HUES48 (cell line): ENCODE data around the gene SPRYD7.
A peak's percentile ranks its signal among the peaks of the same experiment; 100 is the strongest.

Experiments
- H3K27ac ChIP-seq: one replicate; pipeline ENCODE4 v1.7.0; 2013; ENCODE audit warnings: low read depth, low read length, inconsistent platforms
- H3K27me3 ChIP-seq: 2 replicates; pipeline ENCODE4 v1.6.1; 2013; ENCODE audit warnings: mild to moderate bottlenecking, low read length; ENCODE audit not compliant: control insufficient read depth, insufficient read depth
- H3K36me3 ChIP-seq: 2 replicates; pipeline ENCODE4 v1.6.1; 2013; ENCODE audit warnings: low read length; ENCODE audit not compliant: control insufficient read depth, insufficient read depth
- H3K4me1 ChIP-seq: 2 replicates; pipeline ENCODE4 v1.6.1; 2013; ENCODE audit warnings: mild to moderate bottlenecking, low read length; ENCODE audit not compliant: control insufficient read depth, insufficient read depth
- H3K4me3 ChIP-seq: 2 replicates; pipeline ENCODE4 v1.5.1; 2013; ENCODE audit warnings: mild to moderate bottlenecking, low read depth, low read length
- H3K9ac ChIP-seq: 2 replicates; pipeline ENCODE4 v1.6.1; 2013; ENCODE audit warnings: mild to moderate bottlenecking, low read depth, low read length, moderate library complexity
- H3K9me3 ChIP-seq: 2 replicates; pipeline ENCODE4 v1.6.1; 2013; ENCODE audit warnings: low read length; ENCODE audit not compliant: control insufficient read depth, insufficient read depth

SPRYD7 gene

DNA sequence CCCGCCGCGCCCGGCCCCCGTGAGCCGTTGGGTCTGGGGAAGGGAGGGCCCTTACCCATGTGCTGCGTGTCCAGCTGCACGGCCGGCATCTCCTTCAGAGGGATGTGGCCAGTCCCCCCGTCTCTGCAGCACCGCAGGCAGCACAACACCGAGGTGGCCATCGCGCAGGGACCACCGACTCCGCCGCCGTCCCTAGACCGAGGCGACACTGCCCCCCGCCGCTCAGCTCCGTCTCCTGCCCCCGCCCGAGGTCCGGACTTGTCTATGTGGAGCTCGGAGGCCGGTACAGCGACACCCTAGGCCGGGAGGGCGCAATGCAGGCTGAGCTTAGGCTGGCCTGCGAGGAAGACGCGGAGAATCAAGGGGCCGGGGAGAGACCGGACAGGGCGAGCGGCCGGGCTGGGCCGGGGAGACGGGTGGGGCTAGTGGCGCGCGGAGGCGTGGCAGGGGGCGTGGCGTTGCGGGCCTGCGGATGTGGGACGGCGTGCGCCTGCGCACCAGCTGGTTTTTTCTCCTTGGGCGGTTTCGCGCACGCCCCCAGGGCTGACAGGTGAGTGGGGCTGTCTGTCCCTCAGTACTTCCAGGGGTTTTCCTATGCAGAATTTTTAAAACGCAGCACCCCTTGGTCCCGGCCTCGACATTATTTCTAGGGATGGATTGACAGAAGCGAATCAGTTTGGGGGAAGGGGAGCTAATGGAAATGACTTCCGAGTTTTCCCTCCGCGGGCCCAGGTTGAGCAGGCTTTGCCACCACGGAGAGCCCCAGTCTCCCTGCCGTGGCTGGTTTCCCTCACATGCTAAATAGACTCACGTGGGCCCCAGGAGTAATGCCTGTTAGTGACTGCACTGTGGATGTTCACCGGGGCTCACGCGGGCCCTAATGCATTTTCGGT is at the start of gene SPRYD7:
TSS of gene SPRYD7 (minus strand) at position 266 of the 893 bp plus-strand sequence. CDS start at position 161, 105 bp downstream.
- no peak within 1 kb of the TSS for H3K27ac ChIP-seq
- H3K9ac ChIP-seq = peak within 1 kb of the TSS; percentile 49; the same call in 1 of the 2 replicates
- H3K9me3 ChIP-seq = no peaks in the 10 kb centered on the region
- H3K27me3 ChIP-seq = peaks cover 14% of the 10 kb centered on the region; the same call in 1 of the 2 replicates
- H3K4me3 ChIP-seq = peak within 1 kb of the TSS; percentile 94
- H3K4me1 ChIP-seq = peaks cover 3% of the 10 kb centered on the region; the same call in 1 of the 2 replicates
- no peaks in the 10 kb centered on the region for H3K36me3 ChIP-seq

GRCh38 chr13:49985129-49985528 is 49.0 kb upstream of the SPRYD7 start:
- H3K36me3 ChIP-seq = no peaks in the 10 kb centered on the region
- no peaks in the 10 kb centered on the region for H3K27me3 ChIP-seq
- no peak overlapping the region for H3K27ac ChIP-seq
- H3K4me3 ChIP-seq = no peak overlapping the region
- no peaks in the 10 kb centered on the region for H3K9me3 ChIP-seq
- no peaks in the 10 kb centered on the region for H3K4me1 ChIP-seq
- no peak overlapping the region for H3K9ac ChIP-seq

DNA sequence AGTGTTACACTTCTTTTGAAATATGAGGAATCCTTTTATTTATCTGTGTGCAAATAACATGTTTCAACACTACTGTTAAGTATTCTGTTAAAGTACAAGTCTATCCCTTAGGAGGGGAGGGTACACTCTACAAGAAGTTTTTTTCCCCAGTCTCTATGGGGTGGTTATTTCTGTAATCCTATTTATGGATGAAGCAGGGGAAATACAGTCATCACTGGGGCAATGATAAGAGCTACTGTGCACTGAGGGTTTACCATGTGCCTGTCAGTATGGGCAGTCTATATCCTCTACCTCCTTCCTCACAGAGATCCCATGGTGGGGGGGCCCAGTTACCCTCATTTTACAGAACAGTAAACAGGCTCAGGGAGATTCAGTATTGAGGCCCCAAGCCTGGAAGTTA is 44.1 kb upstream of the SPRYD7 start:
- H3K27me3 ChIP-seq = no peaks in the 10 kb centered on the region
- no peaks in the 10 kb centered on the region for H3K4me1 ChIP-seq
- no peaks in the 10 kb centered on the region for H3K36me3 ChIP-seq
- H3K9me3 ChIP-seq = no peaks in the 10 kb centered on the region
- H3K27ac ChIP-seq = no peak overlapping the region
- no peak overlapping the region for H3K9ac ChIP-seq
- H3K4me3 ChIP-seq = no peak overlapping the region

DNA sequence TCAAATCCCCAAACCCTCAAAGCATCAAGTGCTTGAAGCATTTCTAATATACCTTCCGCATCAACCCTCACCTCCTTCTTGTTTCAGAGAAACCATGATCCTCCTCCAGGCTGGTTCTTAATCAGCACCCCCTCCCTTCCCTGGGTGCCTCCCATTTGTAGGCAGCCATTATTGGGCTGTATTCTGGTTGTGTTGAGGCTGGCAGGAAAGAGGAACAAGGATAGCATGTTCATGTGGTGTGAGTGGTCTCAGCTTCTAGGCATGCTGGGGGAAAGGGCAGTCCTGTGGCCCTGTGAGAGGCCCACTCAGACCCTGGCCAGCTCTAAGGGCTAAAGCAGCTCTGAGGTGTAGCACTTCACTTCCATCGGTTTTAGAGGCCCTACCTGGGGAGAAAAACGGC is 41.9 kb upstream of the SPRYD7 start:
- H3K9ac ChIP-seq = no peak overlapping the region
- no peak overlapping the region for H3K4me3 ChIP-seq
- H3K27me3 ChIP-seq = no peaks in the 10 kb centered on the region
- no peaks in the 10 kb centered on the region for H3K9me3 ChIP-seq
- no peaks in the 10 kb centered on the region for H3K4me1 ChIP-seq
- no peaks in the 10 kb centered on the region for H3K36me3 ChIP-seq
- H3K27ac ChIP-seq = no peak overlapping the region

- no peak overlapping the region for H3K27ac ChIP-seq
- no peaks in the 10 kb centered on the region for H3K36me3 ChIP-seq
- no peaks in the 10 kb centered on the region for H3K4me1 ChIP-seq
- no peak overlapping the region for H3K4me3 ChIP-seq
- H3K9ac ChIP-seq = no peak overlapping the region
- no peaks in the 10 kb centered on the region for H3K9me3 ChIP-seq
- no peaks in the 10 kb centered on the region for H3K27me3 ChIP-seq
Observed at GRCh38 chr13:49976314-49977258, 40.4 kb upstream of the SPRYD7 start.

- Histone ChIP-seq H3K4me1 (no peaks in the 10 kb centered on the region), H3K27ac (no peak overlapping the region), H3K36me3 (no peaks in the 10 kb centered on the region), H3K4me3 (no peak overlapping the region), H3K9me3 (no peaks in the 10 kb centered on the region), H3K9ac (no peak overlapping the region), H3K27me3 (no peaks in the 10 kb centered on the region)
Observed at GRCh38 chr13:49975826-49976225, 39.7 kb upstream of the SPRYD7 start.

- Histone ChIP-seq H3K27ac (no peak overlapping the region), H3K4me1 (no peaks in the 10 kb centered on the region), H3K27me3 (no peaks in the 10 kb centered on the region), H3K9me3 (no peaks in the 10 kb centered on the region), H3K9ac (no peak overlapping the region), H3K4me3 (no peak overlapping the region), H3K36me3 (no peaks in the 10 kb centered on the region)
Observed at GRCh38 chr13:49972709-49973108, 36.6 kb upstream of the SPRYD7 start.

DNA sequence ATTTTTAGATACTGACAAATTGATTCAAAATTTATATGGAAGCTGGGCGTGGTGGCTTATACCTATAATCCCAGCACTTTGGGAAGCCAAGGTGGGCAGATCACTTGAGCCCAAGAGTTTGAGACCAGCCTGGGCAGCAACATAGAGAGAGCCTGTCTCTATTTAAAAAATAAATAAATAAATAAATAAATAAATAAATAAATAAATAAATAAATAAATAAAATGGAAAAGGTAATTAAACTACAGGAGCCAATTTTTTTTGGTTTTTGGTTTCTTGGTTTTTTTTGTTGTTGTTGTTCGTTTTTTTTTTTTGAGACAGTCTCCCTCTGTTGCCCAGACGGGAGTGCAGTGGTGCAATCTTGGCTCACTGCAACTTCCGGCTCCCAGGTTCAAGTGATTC is 31.3 kb upstream of the SPRYD7 start:
- Histone ChIP-seq H3K4me1 (no peaks in the 10 kb centered on the region), H3K9me3 (no peaks in the 10 kb centered on the region), H3K36me3 (no peaks in the 10 kb centered on the region), H3K9ac (no peak overlapping the region), H3K4me3 (no peak overlapping the region), H3K27me3 (no peaks in the 10 kb centered on the region), H3K27ac (no peak overlapping the region)

DNA sequence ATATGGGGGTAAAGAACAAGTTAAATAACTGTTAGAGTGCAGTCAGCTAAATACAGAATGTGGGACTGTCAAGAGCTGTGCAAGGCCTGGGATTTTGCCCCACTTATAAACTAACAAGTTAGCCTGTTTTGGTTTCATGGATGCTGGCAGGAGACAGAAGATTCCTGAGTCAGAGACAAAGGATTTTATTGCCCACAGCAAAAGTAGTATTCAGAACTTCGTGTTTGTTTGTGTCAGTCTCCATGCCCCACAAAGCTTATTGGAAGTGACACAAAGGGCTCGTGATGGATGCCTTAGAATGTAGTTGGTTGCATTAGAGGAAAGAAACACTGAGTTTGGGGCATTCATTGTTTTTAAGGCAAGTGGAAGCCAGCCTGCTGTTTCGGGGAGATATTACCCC is 22.2 kb upstream of the SPRYD7 start:
- H3K27ac ChIP-seq = no peak overlapping the region
- no peaks in the 10 kb centered on the region for H3K4me1 ChIP-seq
- no peaks in the 10 kb centered on the region for H3K27me3 ChIP-seq
- no peaks in the 10 kb centered on the region for H3K9me3 ChIP-seq
- no peak overlapping the region for H3K4me3 ChIP-seq
- H3K9ac ChIP-seq = no peak overlapping the region
- H3K36me3 ChIP-seq = no peaks in the 10 kb centered on the region

DNA sequence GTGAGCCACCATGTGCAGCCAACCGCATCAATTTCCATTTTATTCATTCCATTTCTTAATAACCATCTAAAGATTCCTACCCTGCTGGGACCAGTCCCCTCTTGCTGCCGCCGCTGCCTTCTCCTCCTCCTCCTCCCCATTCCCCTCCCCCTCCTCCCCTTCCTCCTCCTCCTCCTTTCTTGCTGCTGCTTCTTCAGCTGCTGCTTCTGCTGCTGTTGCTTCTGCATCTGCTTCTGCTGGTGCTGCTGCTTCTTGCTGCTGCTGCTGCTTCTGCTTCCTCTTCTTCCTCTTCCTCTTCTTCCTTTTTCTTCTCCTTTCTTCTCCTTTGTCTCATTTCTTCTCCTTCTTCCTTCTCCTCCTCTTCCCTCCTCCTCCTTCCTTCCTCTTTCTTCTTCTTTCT is 20.0 kb upstream of the SPRYD7 start:
- Histone ChIP-seq H3K36me3 (no peaks in the 10 kb centered on the region), H3K27ac (no peak overlapping the region), H3K9ac (no peak overlapping the region), H3K4me3 (no peak overlapping the region), H3K27me3 (no peaks in the 10 kb centered on the region), H3K4me1 (no peaks in the 10 kb centered on the region), H3K9me3 (no peaks in the 10 kb centered on the region)
